Naive B cell (primary cell): ENCODE data around the gene ME3. TPM values are rescaled to one million over a fixed set of nuclear protein-coding genes. Genes with fewer than 3 reads are reported as not detected.

Experiments
- ATAC-seq, 2 donors: fragments of 150-1000 bp; cut with Tn5 transposase; 2 replicates each; pipeline ENCODE4 v1.10.0; 2021; ENCODE audit warnings: low read depth in 2 of 2, mild to moderate bottlenecking in 2 of 2, moderate library complexity in 2 of 2
- DNase-seq: peaks from one replicate; pipeline ENCODE4 v3.0.0; 2022
- H3K27ac Mint-ChIP-seq, 6 donors: one replicate each; pipeline ENCODE4 v1.8.0; 2020 to 2022; ENCODE audit warnings: mild to moderate bottlenecking in 6 of 6, mixed read lengths in 6 of 6, moderate library complexity in 5 of 6, inconsistent platforms in 2 of 6
- H3K27me3 Mint-ChIP-seq, 3 donors: one replicate each; pipeline ENCODE4 v1.8.0; 2021 to 2022; ENCODE audit warnings: mixed read lengths in 3 of 3, mild to moderate bottlenecking in 1 of 3
- H3K36me3 Mint-ChIP-seq, 2 donors: one replicate each; pipeline ENCODE4 v1.8.0; 2020 to 2022; ENCODE audit warnings: mixed read lengths in 2 of 2, inconsistent platforms in 1 of 2, mild to moderate bottlenecking in 1 of 2
- H3K4me1 Mint-ChIP-seq, 3 donors: one replicate each; pipeline ENCODE4 v1.8.0; 2020 to 2022; ENCODE audit warnings: mixed read lengths in 3 of 3, inconsistent platforms in 1 of 3, mild to moderate bottlenecking in 1 of 3, moderate library complexity in 1 of 3
- H3K4me3 Mint-ChIP-seq, 8 donors: one replicate each; pipeline ENCODE4 v1.8.0; 2020 to 2022; ENCODE audit warnings: mild to moderate bottlenecking in 8 of 8, mixed read lengths in 8 of 8, moderate library complexity in 8 of 8, inconsistent platforms in 2 of 8
- H3K9me3 Mint-ChIP-seq, 7 donors: one replicate each; pipeline ENCODE4 v1.8.0; 2020 to 2022; ENCODE audit warnings: mixed read lengths in 7 of 7, mild to moderate bottlenecking in 5 of 7, inconsistent platforms in 2 of 7, moderate library complexity in 1 of 7
- polyA plus RNA-seq, 6 donors: library from polyadenylated mRNA; unstranded; fragments of 300-500 nt; fragmentation: Illumina TruSeq; gene quantifications; one replicate each; pipeline ENCODE4 v1.2.3, GENCODE V29; 2021; ENCODE audit warnings: low read depth in 6 of 6

Gene ME3
- polyA plus RNA-seq, 6 donors from 2014 or later = not detected

GRCh38 chr11:86415026-86415425 is 257.4 kb downstream of the ME3 start:
- Mint-ChIP-seq H3K4me3 (no peak overlapping the region), H3K4me1 (no peaks in the 10 kb centered on the region), H3K27ac (no peak overlapping the region), H3K27me3 (no peaks in the 10 kb centered on the region), H3K9me3 (no peaks in the 10 kb centered on the region), H3K36me3 (no peaks in the 10 kb centered on the region)
- ATAC-seq (no peak), DNase-seq (no peak)

GRCh38 chr11:86414032-86414431 is 258.4 kb downstream of the ME3 start:
- Mint-ChIP-seq H3K36me3 (no peaks in the 10 kb centered on the region), H3K27ac (no peak overlapping the region), H3K4me3 (no peak overlapping the region), H3K27me3 (no peaks in the 10 kb centered on the region), H3K4me1 (no peaks in the 10 kb centered on the region), H3K9me3 (no peaks in the 10 kb centered on the region)
- DNase-seq (no peak), ATAC-seq (no peak)

DNA sequence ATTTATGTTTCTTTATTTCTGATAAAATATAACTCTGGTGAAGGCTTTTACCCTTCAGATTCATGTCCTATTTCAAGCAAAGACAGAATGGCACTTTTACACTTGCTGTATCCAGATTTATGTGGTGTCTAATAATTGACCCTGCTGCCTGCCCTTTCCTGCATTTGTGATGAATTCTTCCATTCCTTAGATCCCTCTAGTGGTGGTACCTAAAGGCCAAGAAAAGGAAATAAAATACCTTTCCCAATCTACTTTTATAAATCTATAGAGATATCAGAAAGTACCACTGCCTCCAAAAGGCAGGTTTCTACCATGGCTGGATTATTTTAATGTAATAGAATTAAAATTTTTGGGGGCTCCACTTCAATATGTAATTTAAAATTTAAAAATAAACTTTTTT is 263.6 kb downstream of the ME3 start:
- Mint-ChIP-seq H3K4me3 (no peak overlapping the region), H3K9me3 (no peaks in the 10 kb centered on the region), H3K36me3 (no peaks in the 10 kb centered on the region), H3K27me3 (no peaks in the 10 kb centered on the region), H3K27ac (no peak overlapping the region), H3K4me1 (no peaks in the 10 kb centered on the region)
- DNase-seq = no peak
- no peak for ATAC-seq

GRCh38 chr11:86403458-86403857 is 269.0 kb downstream of the ME3 start:
- Mint-ChIP-seq H3K36me3 (peaks cover 0 to 4% of the 10 kb centered on the region in 2 donors), H3K27me3 (no peaks in the 10 kb centered on the region), H3K9me3 (peaks cover 0 to 2% (median 0%) of the 10 kb centered on the region in 7 donors), H3K4me1 (no peaks in the 10 kb centered on the region), H3K27ac (no peak overlapping the region), H3K4me3 (no peak overlapping the region)
- no peak for ATAC-seq
- no peak for DNase-seq

DNA sequence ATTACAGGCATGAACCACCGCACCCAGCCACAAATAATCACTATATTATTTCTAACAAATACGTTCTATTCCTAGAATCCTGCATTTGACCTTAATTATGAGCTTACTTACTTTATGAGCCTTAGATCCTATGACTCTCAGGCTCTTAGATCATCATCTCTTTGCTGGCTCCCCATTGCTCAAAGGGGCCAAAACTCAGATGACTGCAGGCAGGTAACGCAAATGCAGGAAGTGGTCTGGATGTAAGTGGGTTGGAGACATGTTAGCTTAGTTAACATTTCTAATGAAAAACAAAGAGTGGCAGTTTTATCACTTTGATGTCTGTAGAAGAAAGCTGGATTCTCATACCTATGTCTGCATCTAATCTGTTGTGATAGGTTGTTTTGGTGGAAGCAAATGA is 274.3 kb downstream of the ME3 start:
- H3K36me3 Mint-ChIP-seq = peaks cover 0 to 4% of the 10 kb centered on the region in 2 donors
- no peak overlapping the region for H3K27ac Mint-ChIP-seq
- no peaks in the 10 kb centered on the region for H3K4me1 Mint-ChIP-seq
- H3K9me3 Mint-ChIP-seq = peaks cover 0 to 2% (median 0%) of the 10 kb centered on the region in 7 donors
- DNase-seq = no peak
- H3K27me3 Mint-ChIP-seq = no peaks in the 10 kb centered on the region
- ATAC-seq = no peak
- no peak overlapping the region for H3K4me3 Mint-ChIP-seq

DNA sequence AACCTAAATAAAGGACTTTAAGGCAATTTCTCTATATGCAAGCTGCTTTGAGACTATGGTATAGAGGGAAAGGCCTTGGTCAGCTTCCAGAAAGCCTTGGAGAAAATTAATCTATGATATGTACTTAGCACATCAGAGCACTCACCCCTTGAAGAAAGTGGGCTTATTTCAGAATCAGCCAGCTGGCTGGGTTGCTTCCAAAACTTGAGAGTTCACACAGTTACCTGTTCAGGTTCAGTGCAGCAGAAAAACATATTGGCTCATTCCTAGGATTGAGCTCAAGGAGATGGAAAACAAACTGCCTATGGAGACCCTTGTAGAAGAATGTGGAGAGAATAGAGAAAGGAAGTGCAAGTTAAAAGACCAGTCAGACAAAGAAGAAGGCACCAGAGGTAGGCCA is 275.1 kb downstream of the ME3 start:
- Mint-ChIP-seq H3K27ac (no peak overlapping the region), H3K4me3 (no peak overlapping the region), H3K36me3 (peaks cover 0 to 4% of the 10 kb centered on the region in 2 donors), H3K9me3 (peaks cover 0 to 2% (median 0%) of the 10 kb centered on the region in 7 donors), H3K27me3 (no peaks in the 10 kb centered on the region), H3K4me1 (no peaks in the 10 kb centered on the region)
- DNase-seq (no peak), ATAC-seq (no peak)

- Mint-ChIP-seq H3K27me3 (no peaks in the 10 kb centered on the region), H3K4me1 (no peaks in the 10 kb centered on the region), H3K27ac (no peak overlapping the region), H3K9me3 (peaks cover 0 to 2% (median 0%) of the 10 kb centered on the region in 7 donors), H3K36me3 (peaks cover 0 to 4% of the 10 kb centered on the region in 2 donors), H3K4me3 (no peak overlapping the region)
- no peak for DNase-seq
- ATAC-seq = no peak
Observed at GRCh38 chr11:86396396-86396795, 276.0 kb downstream of the ME3 start.

DNA sequence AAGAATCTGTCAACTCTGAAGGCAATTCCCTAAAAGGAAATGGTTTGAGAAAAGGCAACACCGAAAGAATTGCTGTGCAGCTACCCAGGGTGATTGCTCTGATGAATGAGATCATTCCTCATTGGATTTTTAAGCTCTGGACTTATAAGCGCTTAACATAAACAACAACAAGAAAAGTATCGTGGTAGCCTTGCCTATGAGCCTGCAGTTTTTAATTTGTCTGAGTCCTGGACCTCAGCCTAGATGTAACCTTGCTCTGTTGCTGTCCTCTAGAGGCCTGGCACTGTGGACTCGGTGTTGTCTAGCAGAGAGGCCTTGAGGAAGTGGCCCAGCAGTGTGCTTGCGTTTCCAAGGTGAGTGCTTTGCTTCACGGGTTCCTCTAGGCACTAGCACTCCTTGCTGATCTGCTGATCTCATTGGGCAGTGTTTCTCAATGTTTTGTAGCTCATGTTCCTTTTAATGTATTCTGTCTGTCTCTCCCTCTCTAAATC is 277.3 kb downstream of the ME3 start:
- H3K9me3 Mint-ChIP-seq = peaks cover 0 to 2% (median 0%) of the 10 kb centered on the region in 7 donors

More for the DNA sequence above, 277.3 kb downstream of the ME3 start:
- no peak overlapping the region for H3K4me3 Mint-ChIP-seq
- no peak overlapping the region for H3K27ac Mint-ChIP-seq
- peaks cover 0 to 4% of the 10 kb centered on the region in 2 donors for H3K36me3 Mint-ChIP-seq
- DNase-seq (no peak), ATAC-seq (no peak)
- no peaks in the 10 kb centered on the region for H3K4me1 Mint-ChIP-seq
- no peaks in the 10 kb centered on the region for H3K27me3 Mint-ChIP-seq

Other genes starting within 250 kb of the ME3 start
- under 1 TPM in 3 of 6 donors, not detected in 3; 0.07 to 0.17 (median 0.09) TPM for gene PRSS23, start 127.9 kb upstream of the ME3 start, polyA plus RNA-seq